H9 (cell line): ENCODE results near the gene PWWP2B. TPM values are rescaled to one million over a fixed set of nuclear protein-coding genes. Genes with fewer than 3 reads are reported as not detected.

ENCODE experiments used
- DNase-seq: peaks from one replicate; pipeline ENCODE4 v3.0.0-alpha.2; 2017
- H2AFZ ChIP-seq: one replicate; pipeline ENCODE4 v1.6.1; 2013; ENCODE audit warnings: mild to moderate bottlenecking, low read length, control low read depth, moderate library complexity
- H2AK5ac ChIP-seq: 2 replicates; pipeline ENCODE4 v1.6.1; 2013; ENCODE audit warnings: low read length, control low read depth, mixed read lengths; ENCODE audit not compliant: insufficient read length
- H2BK120ac ChIP-seq: one replicate; pipeline ENCODE4 v1.6.1; 2013; ENCODE audit warnings: low read depth, mild to moderate bottlenecking, low read length, control low read depth, inconsistent platforms; ENCODE audit not compliant: poor library complexity, severe bottlenecking
- H2BK12ac ChIP-seq: 2 replicates; pipeline ENCODE4 v1.6.1; 2013; ENCODE audit warnings: low read length, control low read depth, mixed read lengths, low read depth; ENCODE audit not compliant: insufficient read length
- H2BK15ac ChIP-seq: 2 replicates; pipeline ENCODE4 v1.6.1; 2013; ENCODE audit warnings: low read depth, low read length, control low read depth
- H2BK20ac ChIP-seq: one replicate; pipeline ENCODE4 v1.6.1; 2013; ENCODE audit warnings: low read depth, mild to moderate bottlenecking, low read length, control low read depth, inconsistent platforms; ENCODE audit not compliant: poor library complexity, severe bottlenecking
- H2BK5ac ChIP-seq: 2 replicates; pipeline ENCODE4 v1.6.1; 2013; ENCODE audit warnings: low read length, control low read depth, mixed read lengths; ENCODE audit not compliant: insufficient read length
- H3K14ac ChIP-seq: 2 replicates; pipeline ENCODE4 v1.6.1; 2013; ENCODE audit warnings: low read length, control low read depth; ENCODE audit not compliant: insufficient read depth
- H3K18ac ChIP-seq: 2 replicates; pipeline ENCODE4 v1.6.1; 2013; ENCODE audit warnings: low read depth, mild to moderate bottlenecking, mixed read lengths, low read length, control low read depth; ENCODE audit not compliant: insufficient read length
- H3K23ac ChIP-seq: 2 replicates; pipeline ENCODE4 v1.6.1; 2013; ENCODE audit warnings: low read length, control low read depth, mixed read lengths, low read depth; ENCODE audit not compliant: insufficient read length
- H3K23me2 ChIP-seq: 2 replicates; pipeline ENCODE4 v1.6.1; 2013; ENCODE audit warnings: low read depth, mild to moderate bottlenecking, mixed read lengths, low read length, control low read depth; ENCODE audit not compliant: insufficient read length, poor library complexity, severe bottlenecking
- H3K27ac ChIP-seq: 2 replicates; pipeline ENCODE4 v1.5.1; 2013; ENCODE audit warnings: low read length, control low read depth, mixed read lengths, low read depth; ENCODE audit not compliant: insufficient read length
- H3K27me3 ChIP-seq: 2 replicates; pipeline ENCODE4 v1.6.1; 2013; ENCODE audit warnings: low read length, control low read depth, inconsistent platforms; ENCODE audit not compliant: insufficient read depth
- H3K4ac ChIP-seq: 2 replicates; pipeline ENCODE4 v1.6.1; 2013; ENCODE audit warnings: low read depth, mild to moderate bottlenecking, control low read depth, inconsistent platforms, low read length, moderate library complexity
- H3K4me1 ChIP-seq: 2 replicates; pipeline ENCODE4 v1.6.1; 2013; ENCODE audit warnings: low read length, control low read depth, inconsistent platforms; ENCODE audit not compliant: insufficient read depth
- H3K4me2 ChIP-seq: 2 replicates; pipeline ENCODE4 v1.6.1; 2013; ENCODE audit warnings: low read length, control low read depth, mixed read lengths; ENCODE audit not compliant: insufficient read length, insufficient read depth
- H3K56ac ChIP-seq: 2 replicates; pipeline ENCODE4 v1.6.1; 2013; ENCODE audit warnings: low read depth, mild to moderate bottlenecking, mixed read lengths, low read length, control low read depth; ENCODE audit not compliant: insufficient read length
- H3K79me1 ChIP-seq: 2 replicates; pipeline ENCODE4 v1.6.1; 2013; ENCODE audit warnings: low read depth, mild to moderate bottlenecking, moderate library complexity, low read length, control low read depth, inconsistent platforms; ENCODE audit not compliant: insufficient read depth, poor library complexity, severe bottlenecking
- H3K79me2 ChIP-seq: 2 replicates; pipeline ENCODE4 v1.6.1; 2013; ENCODE audit warnings: low read length, control low read depth, inconsistent platforms; ENCODE audit not compliant: insufficient read depth
- H3K9ac ChIP-seq: 2 replicates; pipeline ENCODE4 v1.6.1; 2013; ENCODE audit warnings: low read length, control low read depth, mixed read lengths; ENCODE audit not compliant: insufficient read length; ENCODE audit errors: extremely low read depth
- H3K9me3 ChIP-seq: one replicate; pipeline ENCODE4 v1.6.1; 2013; ENCODE audit warnings: low read depth, low read length, inconsistent platforms; ENCODE audit not compliant: control insufficient read depth
- H3T11ph ChIP-seq: one replicate; pipeline ENCODE4 v1.6.1; 2013; ENCODE audit warnings: mild to moderate bottlenecking, low read length, control low read depth, inconsistent platforms
- H4K20me1 ChIP-seq: one replicate; pipeline ENCODE4 v1.6.1; 2013; ENCODE audit not compliant: control insufficient read depth, insufficient read length, insufficient read depth
- H4K5ac ChIP-seq: 2 replicates; pipeline ENCODE4 v1.6.1; 2013; ENCODE audit warnings: low read depth, mild to moderate bottlenecking, mixed read lengths, low read length, control low read depth; ENCODE audit not compliant: insufficient read length
- H4K8ac ChIP-seq: replicated peaks from 2 replicates; pipeline ENCODE4 v1.6.1; 2013; ENCODE audit warnings: low read length, control low read depth, mixed read lengths, low read depth; ENCODE audit not compliant: insufficient read length
- H4K91ac ChIP-seq: 2 replicates; pipeline ENCODE4 v1.6.1; 2013; ENCODE audit warnings: low read depth, mild to moderate bottlenecking, moderate library complexity, mixed read lengths, low read length, control low read depth; ENCODE audit not compliant: insufficient read length
- H3K27ac Mint-ChIP-seq, 3 experiments: 2 replicates in 2 of 3; 3 replicates in 1 of 3; pipeline ENCODE4 v1.8.0; 2020 to 2021; ENCODE audit warnings: mixed read lengths in 3 of 3, mild to moderate bottlenecking in 1 of 3, moderate library complexity in 1 of 3
- H3K27me3 Mint-ChIP-seq: 2 replicates; pipeline ENCODE4 v1.8.0; 2021; ENCODE audit warnings: low read depth, mild to moderate bottlenecking, moderate library complexity, mixed read lengths
- H3K36me3 Mint-ChIP-seq, 3 experiments: 2 replicates in 2 of 3; 3 replicates in 1 of 3; pipeline ENCODE4 v1.8.0; 2020 to 2021; ENCODE audit warnings: low read depth in 3 of 3, mixed read lengths in 3 of 3; ENCODE audit not compliant: insufficient read depth in 1 of 3
- H3K4me1 Mint-ChIP-seq, 2 experiments: 2 replicates each; pipeline ENCODE4 v1.8.0; 2020; ENCODE audit warnings: mixed read lengths in 2 of 2
- H3K4me3 Mint-ChIP-seq, 2 experiments: 2 replicates in 1 of 2; 3 replicates in 1 of 2; pipeline ENCODE4 v1.8.0; 2020 to 2021; ENCODE audit warnings: mild to moderate bottlenecking in 2 of 2, mixed read lengths in 2 of 2, moderate library complexity in 1 of 2
- H3K9me3 Mint-ChIP-seq, 2 experiments: 2 replicates in 1 of 2; 3 replicates in 1 of 2; pipeline ENCODE4 v1.8.0; 2020; ENCODE audit warnings: mild to moderate bottlenecking in 2 of 2, mixed read lengths in 2 of 2, moderate library complexity in 1 of 2
- WGBS: extraction: QIAGEN DNeasy Blood & Tissue Kit; methylation state at CpG from one replicate; pipeline ENCODE4 v1.1.7; 2013; ENCODE audit warnings: missing lambda C conversion rate, low lambda C conversion rate, mixed read lengths; ENCODE audit not compliant: insufficient read length; ENCODE audit errors: extremely low coverage; 5-methylcytosine and 5-hydroxymethylcytosine counted together
- total RNA-seq: library from RNA; stranded (reverse); gene quantifications from 2 replicates; pipeline ENCODE4 v1.2.1, GENCODE V29; 2021
- TF ChIP-seq, protein P1 (sequence below): fragments of 200-600 bp; sonication (generic); conservative IDR thresholded peaks from 3 replicates; pipeline ENCODE4 v1.8.0; 2021; ENCODE audit warnings: antibody characterized with exemption, mild to moderate bottlenecking

PWWP2B gene
- total RNA-seq, 1 experiment from 2014 or later = 10.0 TPM

DNA sequence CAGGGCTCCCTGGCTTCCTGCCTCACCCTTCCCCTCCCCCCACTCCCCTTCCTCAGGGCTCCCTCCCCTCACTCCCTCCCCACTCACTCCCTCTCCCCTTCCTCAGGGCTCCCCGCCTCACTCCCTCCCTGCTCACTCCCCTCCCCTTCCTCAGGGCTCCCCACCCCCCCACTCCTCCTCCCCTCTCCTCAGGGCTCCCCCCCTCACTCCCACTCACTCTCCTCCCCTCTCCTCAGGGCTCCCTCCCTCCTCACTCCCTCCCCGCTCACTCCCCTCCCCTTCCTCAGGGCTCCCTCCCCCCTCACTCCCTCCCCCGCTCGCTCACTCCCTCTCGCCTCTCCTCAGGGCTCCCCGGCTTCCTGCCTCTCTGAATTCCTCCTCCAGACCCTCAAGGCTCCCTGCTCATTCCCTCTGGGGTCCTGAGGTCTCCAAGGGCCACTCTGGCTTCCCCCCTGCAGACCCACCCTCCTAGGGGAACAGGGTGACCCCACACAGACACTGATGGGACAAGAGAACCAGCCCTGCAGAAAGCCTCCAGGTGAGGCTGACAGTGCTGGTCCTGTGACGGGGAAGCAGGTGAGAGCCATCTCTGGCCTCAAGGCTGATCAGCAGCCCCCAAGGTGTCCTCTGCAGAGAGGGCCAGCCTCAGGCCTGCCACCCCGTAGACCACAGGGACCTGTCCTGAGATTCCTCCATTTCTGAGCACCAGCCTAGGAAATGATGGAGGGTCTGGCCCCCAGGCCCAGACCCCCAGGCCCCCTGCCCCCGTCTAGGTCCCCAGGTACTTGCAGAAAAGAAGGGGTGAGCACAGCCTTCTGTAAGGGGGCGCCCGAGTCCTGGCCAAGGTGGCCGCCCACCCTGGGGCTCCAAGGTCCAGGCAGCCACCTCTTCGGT lies 47.2 kb downstream of the PWWP2B start:
- WGBS = no CpG with 5 or more reads among the region's 13 CpGs
- Histone ChIP-seq H4K20me1 (peaks cover 5% of the 10 kb centered on the region), H2BK120ac (no peak overlapping the region), H2AFZ (no peak overlapping the region), H3K27me3 (no peaks in the 10 kb centered on the region), H2BK12ac (no peak overlapping the region), H3K4me1 (peaks cover 4% of the 10 kb centered on the region; the same call in 1 of the 2 replicates), H3K79me1 (no peaks in the 10 kb centered on the region), H3K14ac (no peak overlapping the region), H4K8ac (no peak overlapping the region), H3K18ac (no peak overlapping the region), H3T11ph (no peak overlapping the region), H3K27ac (no peak overlapping the region), H3K56ac (no peak overlapping the region), H3K9me3 (no peaks in the 10 kb centered on the region), H4K5ac (no peak overlapping the region), H3K9ac (no peak overlapping the region), H3K4ac (no peak overlapping the region), H4K91ac (no peak overlapping the region), H3K23me2 (no peaks in the 10 kb centered on the region), H2BK15ac (no peak overlapping the region), H3K4me2 (no peak overlapping the region), H3K23ac (no peak overlapping the region), H2BK20ac (no peak overlapping the region), H2AK5ac (no peak overlapping the region), H2BK5ac (no peak overlapping the region), H3K79me2 (no peaks in the 10 kb centered on the region)
- Mint-ChIP-seq H3K4me1 (peaks cover 18 to 28% of the 10 kb centered on the region in 2 experiments), H3K27ac (peak overlapping the region in 1 of 3 experiments; percentile 31; a peak in 1 of 7 replicates), H3K36me3 (no peaks in the 10 kb centered on the region; a peak in 1 of 7 replicates), H3K27me3 (no peaks in the 10 kb centered on the region; the same call in none of the 2 replicates), H3K4me3 (no peak overlapping the region), H3K9me3 (peaks cover 0 to 4% of the 10 kb centered on the region in 2 experiments; a peak in 2 of 5 replicates)
- TF ChIP-seq, protein P1, sequence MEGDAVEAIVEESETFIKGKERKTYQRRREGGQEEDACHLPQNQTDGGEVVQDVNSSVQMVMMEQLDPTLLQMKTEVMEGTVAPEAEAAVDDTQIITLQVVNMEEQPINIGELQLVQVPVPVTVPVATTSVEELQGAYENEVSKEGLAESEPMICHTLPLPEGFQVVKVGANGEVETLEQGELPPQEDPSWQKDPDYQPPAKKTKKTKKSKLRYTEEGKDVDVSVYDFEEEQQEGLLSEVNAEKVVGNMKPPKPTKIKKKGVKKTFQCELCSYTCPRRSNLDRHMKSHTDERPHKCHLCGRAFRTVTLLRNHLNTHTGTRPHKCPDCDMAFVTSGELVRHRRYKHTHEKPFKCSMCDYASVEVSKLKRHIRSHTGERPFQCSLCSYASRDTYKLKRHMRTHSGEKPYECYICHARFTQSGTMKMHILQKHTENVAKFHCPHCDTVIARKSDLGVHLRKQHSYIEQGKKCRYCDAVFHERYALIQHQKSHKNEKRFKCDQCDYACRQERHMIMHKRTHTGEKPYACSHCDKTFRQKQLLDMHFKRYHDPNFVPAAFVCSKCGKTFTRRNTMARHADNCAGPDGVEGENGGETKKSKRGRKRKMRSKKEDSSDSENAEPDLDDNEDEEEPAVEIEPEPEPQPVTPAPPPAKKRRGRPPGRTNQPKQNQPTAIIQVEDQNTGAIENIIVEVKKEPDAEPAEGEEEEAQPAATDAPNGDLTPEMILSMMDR = no peak
- no peak for DNase-seq
